ENCODE measurements around the gene EPB41L4B.

Gene EPB41L4B

GRCh38 chr9:109166771-109167601 is 153.9 kb downstream of the EPB41L4B start, which contains the start of gene FRRS1L:
FRRS1L (minus strand) TSS chr9:109167249; CDS start chr9:109167138, 111 bp downstream.
- DNase-seq (ENCODE audit: low spot score): peak; percentile 38
- no peak for FAIRE-seq

- FAIRE-seq (no peak), DNase-seq (ENCODE audit: low spot score) (no peak)
These were observed 154.6 kb downstream of the EPB41L4B start for GRCh38 chr9:109166171-109166770.

GRCh38 chr9:109164042-109164441 is 156.8 kb downstream of the EPB41L4B start:
- no peak for DNase-seq (ENCODE audit: low spot score)

GRCh38 chr9:109163194-109163593 is 157.7 kb downstream of the EPB41L4B start:
- DNase-seq (ENCODE audit: low spot score) (no peak), FAIRE-seq (no peak)

More at GRCh38 chr9:109164042-109164441, 156.8 kb downstream of the EPB41L4B start:
- FAIRE-seq: no peak

- DNase-seq (ENCODE audit: low spot score) (no peak), FAIRE-seq (no peak)
These were observed 158.2 kb downstream of the EPB41L4B start for GRCh38 chr9:109162677-109163076.

- no peak for DNase-seq (ENCODE audit: low spot score)
- FAIRE-seq: no peak
These were observed 159.4 kb downstream of the EPB41L4B start for GRCh38 chr9:109161471-109161870.

- DNase-seq (ENCODE audit: low spot score) (no peak), FAIRE-seq (no peak)
These were observed 161.3 kb downstream of the EPB41L4B start for GRCh38 chr9:109159583-109159982.

GRCh38 chr9:109158651-109159050 is 162.2 kb downstream of the EPB41L4B start:
- FAIRE-seq: no peak
- no peak for DNase-seq (ENCODE audit: low spot score)

- FAIRE-seq (no peak), DNase-seq (ENCODE audit: low spot score) (no peak)
These were observed 164.2 kb downstream of the EPB41L4B start for GRCh38 chr9:109156708-109157107.

- DNase-seq (ENCODE audit: low spot score) (no peak), FAIRE-seq (no peak)
These were observed 169.8 kb downstream of the EPB41L4B start for GRCh38 chr9:109150925-109151545.

GRCh38 chr9:109149722-109150121 is 171.1 kb downstream of the EPB41L4B start:
- DNase-seq (ENCODE audit: low spot score): no peak
- no peak for FAIRE-seq

- FAIRE-seq (no peak), DNase-seq (ENCODE audit: low spot score) (no peak)
These were observed 171.8 kb downstream of the EPB41L4B start for GRCh38 chr9:109149089-109149488.

- no peak for DNase-seq (ENCODE audit: low spot score)
- FAIRE-seq: no peak
These were observed 175.8 kb downstream of the EPB41L4B start for GRCh38 chr9:109145051-109145450.

- peak; percentile 63 for DNase-seq (ENCODE audit: low spot score)
- FAIRE-seq: no peak
These were observed 176.8 kb downstream of the EPB41L4B start for GRCh38 chr9:109143881-109144562.

GRCh38 chr9:109141375-109141774 is 179.5 kb downstream of the EPB41L4B start:
- DNase-seq (ENCODE audit: low spot score): no peak
- FAIRE-seq: no peak

GRCh38 chr9:109139851-109140250 is 181.0 kb downstream of the EPB41L4B start:
- DNase-seq (ENCODE audit: low spot score) (no peak), FAIRE-seq (no peak)

- FAIRE-seq: no peak
- DNase-seq (ENCODE audit: low spot score): no peak
These were observed 182.4 kb downstream of the EPB41L4B start for GRCh38 chr9:109138421-109138820.

GRCh38 chr9:109134167-109134578 is 186.7 kb downstream of the EPB41L4B start:
- DNase-seq (ENCODE audit: low spot score): no peak
- no peak for FAIRE-seq

- DNase-seq (ENCODE audit: low spot score): no peak
These were observed 187.3 kb downstream of the EPB41L4B start for GRCh38 chr9:109133533-109133932.

GRCh38 chr9:109132567-109133021 is 188.3 kb downstream of the EPB41L4B start:
- FAIRE-seq (no peak), DNase-seq (ENCODE audit: low spot score) (no peak)

More at GRCh38 chr9:109133533-109133932, 187.3 kb downstream of the EPB41L4B start:
- FAIRE-seq: no peak

GRCh38 chr9:109129470-109130197 is 191.2 kb downstream of the EPB41L4B start:
- FAIRE-seq (no peak), DNase-seq (ENCODE audit: low spot score) (no peak)

Measured in urothelium cell line (cell line).